ENCODE measurements around the gene FGF22. TPM values are rescaled to one million over a fixed set of nuclear protein-coding genes. Genes with fewer than 3 reads are reported as not detected.

Gene FGF22
- polyA plus RNA-seq, 3 donors: not detected

DNA sequence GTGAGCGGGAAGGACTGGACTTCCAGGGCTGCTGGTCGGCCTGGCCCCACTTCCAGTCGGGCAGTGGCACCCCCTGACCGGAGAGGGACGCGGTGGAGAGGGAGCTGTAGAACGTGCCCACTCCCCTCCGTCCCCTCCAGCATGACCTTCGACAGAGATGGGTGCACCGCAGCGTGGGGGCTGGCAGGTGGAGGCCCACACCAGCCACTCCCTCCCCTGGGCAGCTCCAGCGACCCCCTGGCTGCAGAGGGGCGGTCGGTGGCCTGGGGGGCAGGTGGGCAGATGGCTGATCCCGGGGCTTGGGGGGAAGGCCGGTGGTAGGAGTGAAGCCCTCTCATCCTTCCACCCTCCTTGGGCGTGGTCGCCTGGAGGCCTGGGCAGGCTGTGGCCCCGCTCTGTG is 47.6 kb upstream of the FGF22 start:
- Histone ChIP-seq H2AFZ (ENCODE audit: insufficient read depth, low read depth, low read length, poor library complexity, severe bottlenecking) (no peak overlapping the region), H3K36me3 (replicated peaks in 1 of 2; ENCODE audit: control insufficient read depth in 1 of 2, insufficient read depth in 2 of 2, low read length in 2 of 2) (no peaks in the 10 kb centered on the region), H3K79me2 (ENCODE audit: insufficient read depth, low read length) (no peaks in the 10 kb centered on the region), H3K4me2 (replicated peaks; ENCODE audit: extremely low read depth, low read length, poor library complexity, severe bottlenecking) (no peak overlapping the region), H3K9ac (ENCODE audit: insufficient read depth, low read length, poor library complexity, severe bottlenecking) (no peak overlapping the region), H4K20me1 (ENCODE audit: insufficient read depth, low read length) (no peaks in the 10 kb centered on the region), H3K4me3 (replicated peaks in 1 of 3; ENCODE audit: low read depth in 2 of 3, low read length in 3 of 3) (no peak overlapping the region), H3K27ac (ENCODE audit: low read depth in 1 of 2, low read length in 2 of 2) (no peak overlapping the region), H3K4me1 (ENCODE audit: control insufficient read depth in 1 of 2, insufficient read depth in 2 of 2, low read length in 2 of 2) (no peaks in the 10 kb centered on the region), H3K27me3 (ENCODE audit: control insufficient read depth in 2 of 2, insufficient read depth in 2 of 2, low read length in 2 of 2) (peaks cover 13 to 45% of the 10 kb centered on the region in 2 donors), H3K9me3 (replicated peaks in 1 of 2; ENCODE audit: control insufficient read depth in 1 of 2, insufficient read depth in 1 of 2, low read length in 2 of 2) (peaks cover 0 to 12% of the 10 kb centered on the region in 2 donors)
- Mint-ChIP-seq H3K36me3 (no peaks in the 10 kb centered on the region), H3K4me1 (peaks cover 5% of the 10 kb centered on the region), H3K27ac (no peak overlapping the region), H3K9me3 (peaks cover 0 to 19% (median 7%) of the 10 kb centered on the region in 7 donors), H3K27me3 (ENCODE audit: low read depth in 3 of 3) (peaks cover 47 to 70% (median 60%) of the 10 kb centered on the region in 3 donors), H3K4me3 (peak overlapping the region in 1 of 2 donors; percentile 65)
- intact Hi-C loops (cut with micrococcal nuclease): no loop called here
- TF ChIP-seq, protein P1, sequence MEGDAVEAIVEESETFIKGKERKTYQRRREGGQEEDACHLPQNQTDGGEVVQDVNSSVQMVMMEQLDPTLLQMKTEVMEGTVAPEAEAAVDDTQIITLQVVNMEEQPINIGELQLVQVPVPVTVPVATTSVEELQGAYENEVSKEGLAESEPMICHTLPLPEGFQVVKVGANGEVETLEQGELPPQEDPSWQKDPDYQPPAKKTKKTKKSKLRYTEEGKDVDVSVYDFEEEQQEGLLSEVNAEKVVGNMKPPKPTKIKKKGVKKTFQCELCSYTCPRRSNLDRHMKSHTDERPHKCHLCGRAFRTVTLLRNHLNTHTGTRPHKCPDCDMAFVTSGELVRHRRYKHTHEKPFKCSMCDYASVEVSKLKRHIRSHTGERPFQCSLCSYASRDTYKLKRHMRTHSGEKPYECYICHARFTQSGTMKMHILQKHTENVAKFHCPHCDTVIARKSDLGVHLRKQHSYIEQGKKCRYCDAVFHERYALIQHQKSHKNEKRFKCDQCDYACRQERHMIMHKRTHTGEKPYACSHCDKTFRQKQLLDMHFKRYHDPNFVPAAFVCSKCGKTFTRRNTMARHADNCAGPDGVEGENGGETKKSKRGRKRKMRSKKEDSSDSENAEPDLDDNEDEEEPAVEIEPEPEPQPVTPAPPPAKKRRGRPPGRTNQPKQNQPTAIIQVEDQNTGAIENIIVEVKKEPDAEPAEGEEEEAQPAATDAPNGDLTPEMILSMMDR (IDR thresholded peaks at IDR 0.05): no peak
- 85% methylated on average over 12 of the region's 19 CpGs for WGBS (ENCODE audit: insufficient coverage)
- DNase-seq: no peak

DNA sequence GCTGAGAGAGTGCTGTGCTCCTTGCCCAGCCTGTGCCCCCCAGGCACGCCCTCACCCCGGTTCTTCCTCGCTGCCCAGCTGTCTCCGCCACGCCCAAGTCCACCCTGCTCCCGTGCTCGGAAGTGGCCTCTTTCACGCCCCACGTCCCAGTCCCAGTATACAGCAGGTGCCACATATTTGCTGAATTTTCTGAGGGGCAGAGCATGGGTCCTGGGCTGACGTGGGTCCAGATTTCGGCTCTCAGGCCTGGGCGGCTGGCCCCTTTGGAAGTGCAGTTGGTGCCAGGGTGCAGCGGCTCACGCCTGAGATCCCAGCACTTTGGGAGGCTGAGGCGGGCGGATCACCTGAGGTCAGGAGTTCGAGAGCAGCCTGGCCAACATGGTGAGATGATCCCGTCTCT is 46.6 kb upstream of the FGF22 start:
- Histone ChIP-seq H4K20me1 (ENCODE audit: insufficient read depth, low read length) (no peaks in the 10 kb centered on the region), H3K27ac (ENCODE audit: low read depth in 1 of 2, low read length in 2 of 2) (no peak overlapping the region), H3K4me1 (ENCODE audit: control insufficient read depth in 1 of 2, insufficient read depth in 2 of 2, low read length in 2 of 2) (no peaks in the 10 kb centered on the region), H3K4me2 (replicated peaks; ENCODE audit: extremely low read depth, low read length, poor library complexity, severe bottlenecking) (no peak overlapping the region), H3K9me3 (replicated peaks in 1 of 2; ENCODE audit: control insufficient read depth in 1 of 2, insufficient read depth in 1 of 2, low read length in 2 of 2) (peaks cover 5 to 12% of the 10 kb centered on the region in 2 donors), H3K27me3 (ENCODE audit: control insufficient read depth in 2 of 2, insufficient read depth in 2 of 2, low read length in 2 of 2) (peaks cover 12 to 37% of the 10 kb centered on the region in 2 donors), H3K36me3 (replicated peaks in 1 of 2; ENCODE audit: control insufficient read depth in 1 of 2, insufficient read depth in 2 of 2, low read length in 2 of 2) (no peaks in the 10 kb centered on the region), H2AFZ (ENCODE audit: insufficient read depth, low read depth, low read length, poor library complexity, severe bottlenecking) (no peak overlapping the region), H3K9ac (ENCODE audit: insufficient read depth, low read length, poor library complexity, severe bottlenecking) (no peak overlapping the region), H3K4me3 (replicated peaks in 1 of 3; ENCODE audit: low read depth in 2 of 3, low read length in 3 of 3) (no peak overlapping the region), H3K79me2 (ENCODE audit: insufficient read depth, low read length) (no peaks in the 10 kb centered on the region)
- Mint-ChIP-seq H3K9me3 (peaks cover 0 to 24% (median 9%) of the 10 kb centered on the region in 7 donors), H3K4me1 (peaks cover 4% of the 10 kb centered on the region), H3K36me3 (no peaks in the 10 kb centered on the region), H3K27ac (no peak overlapping the region), H3K27me3 (ENCODE audit: low read depth in 3 of 3) (peaks cover 38 to 61% (median 51%) of the 10 kb centered on the region in 3 donors), H3K4me3 (no peak overlapping the region)
- WGBS (ENCODE audit: insufficient coverage): 92% methylated on average over 15 of the region's 18 CpGs
- TF ChIP-seq, protein P1 (IDR thresholded peaks at IDR 0.05): no peak
- intact Hi-C loops (cut with micrococcal nuclease): no loop called here
- DNase-seq: no peak

Data from CD14-positive monocyte (primary cell).